Activated naive CD4-positive, alpha-beta T cell treated with anti-CD3 and anti-CD28 coated beads, Interleukin-2, amount 50 U/mL, for 24 hours (primary cell): ENCODE results near the gene L1CAM.
A peak's percentile ranks its signal among the peaks of the same experiment; 100 is the strongest.

Experiments used
- H3K27ac Mint-ChIP-seq: one replicate; pipeline ENCODE4 v1.8.0; 2021; ENCODE audit warnings: mild to moderate bottlenecking, mixed read lengths
- H3K27me3 Mint-ChIP-seq: one replicate; pipeline ENCODE4 v1.8.0; 2021; ENCODE audit warnings: mixed read lengths
- H3K36me3 Mint-ChIP-seq: one replicate; pipeline ENCODE4 v1.8.0; 2021; ENCODE audit warnings: mixed read lengths
- H3K4me1 Mint-ChIP-seq: one replicate; pipeline ENCODE4 v1.8.0; 2021; ENCODE audit warnings: mixed read lengths
- H3K4me3 Mint-ChIP-seq: one replicate; pipeline ENCODE4 v1.8.0; 2021; ENCODE audit warnings: mild to moderate bottlenecking, mixed read lengths
- H3K9me3 Mint-ChIP-seq: one replicate; pipeline ENCODE4 v1.8.0; 2021; ENCODE audit warnings: mixed read lengths

Gene L1CAM

GRCh38 chrX:153911798-153912197 is 25.8 kb upstream of the L1CAM start:
- Mint-ChIP-seq H3K27me3 (no peaks in the 10 kb centered on the region), H3K4me1 (peaks cover 7% of the 10 kb centered on the region), H3K4me3 (peak overlapping the region; percentile 9), H3K27ac (peak overlapping the region; percentile 91), H3K9me3 (no peaks in the 10 kb centered on the region), H3K36me3 (no peaks in the 10 kb centered on the region)

GRCh38 chrX:153910446-153910845 is 24.5 kb upstream of the L1CAM start:
- Mint-ChIP-seq H3K9me3 (no peaks in the 10 kb centered on the region), H3K36me3 (no peaks in the 10 kb centered on the region), H3K4me3 (no peak overlapping the region), H3K27me3 (no peaks in the 10 kb centered on the region), H3K4me1 (peaks cover 7% of the 10 kb centered on the region), H3K27ac (no peak overlapping the region)

- Mint-ChIP-seq H3K36me3 (no peaks in the 10 kb centered on the region), H3K9me3 (no peaks in the 10 kb centered on the region), H3K4me3 (no peak overlapping the region), H3K27ac (no peak overlapping the region), H3K27me3 (no peaks in the 10 kb centered on the region), H3K4me1 (peaks cover 7% of the 10 kb centered on the region)
Measured at GRCh38 chrX:153909980-153910360, 24.0 kb upstream of the L1CAM start.

- Mint-ChIP-seq H3K27ac (no peak overlapping the region), H3K36me3 (no peaks in the 10 kb centered on the region), H3K4me1 (peaks cover 11% of the 10 kb centered on the region), H3K27me3 (no peaks in the 10 kb centered on the region), H3K4me3 (no peak overlapping the region), H3K9me3 (no peaks in the 10 kb centered on the region)
Measured at GRCh38 chrX:153909024-153909979, 23.3 kb upstream of the L1CAM start.

- Mint-ChIP-seq H3K9me3 (no peaks in the 10 kb centered on the region), H3K4me1 (peaks cover 18% of the 10 kb centered on the region), H3K4me3 (no peak overlapping the region), H3K27ac (no peak overlapping the region), H3K27me3 (no peaks in the 10 kb centered on the region), H3K36me3 (no peaks in the 10 kb centered on the region)
Measured at GRCh38 chrX:153908219-153908860, 22.4 kb upstream of the L1CAM start.

- Mint-ChIP-seq H3K4me1 (peaks cover 24% of the 10 kb centered on the region), H3K4me3 (no peak overlapping the region), H3K27ac (no peak overlapping the region), H3K9me3 (no peaks in the 10 kb centered on the region), H3K36me3 (no peaks in the 10 kb centered on the region), H3K27me3 (no peaks in the 10 kb centered on the region)
Measured at GRCh38 chrX:153907456-153907855, 21.5 kb upstream of the L1CAM start.

- Mint-ChIP-seq H3K27me3 (no peaks in the 10 kb centered on the region), H3K36me3 (no peaks in the 10 kb centered on the region), H3K9me3 (no peaks in the 10 kb centered on the region), H3K4me1 (peaks cover 25% of the 10 kb centered on the region), H3K27ac (peak overlapping the region; percentile 35), H3K4me3 (no peak overlapping the region)
Measured at GRCh38 chrX:153906126-153906917, 20.3 kb upstream of the L1CAM start.

GRCh38 chrX:153905481-153906095 is 19.6 kb upstream of the L1CAM start:
- Mint-ChIP-seq H3K4me3 (no peak overlapping the region), H3K27me3 (no peaks in the 10 kb centered on the region), H3K9me3 (no peaks in the 10 kb centered on the region), H3K36me3 (no peaks in the 10 kb centered on the region), H3K4me1 (peaks cover 33% of the 10 kb centered on the region), H3K27ac (no peak overlapping the region)

- Mint-ChIP-seq H3K27me3 (no peaks in the 10 kb centered on the region), H3K9me3 (no peaks in the 10 kb centered on the region), H3K27ac (peak within 1 kb of the TSS; percentile 21), H3K36me3 (no peaks in the 10 kb centered on the region), H3K4me3 (peak within 1 kb of the TSS; percentile 39), H3K4me1 (peaks cover 34% of the 10 kb centered on the region)
Measured at GRCh38 chrX:153903991-153904957, 18.3 kb upstream of the L1CAM start, which contains the start of gene AVPR2. AVPR2 (plus strand) TSS chrX:153904673; CDS start chrX:153905146, 473 bp downstream.

- no peaks in the 10 kb centered on the region for H3K27me3 Mint-ChIP-seq
- peak overlapping the region; percentile 39 for H3K4me3 Mint-ChIP-seq
- H3K9me3 Mint-ChIP-seq: no peaks in the 10 kb centered on the region
- peaks cover 34% of the 10 kb centered on the region for H3K4me1 Mint-ChIP-seq
- H3K27ac Mint-ChIP-seq: peak overlapping the region; percentile 21
- H3K36me3 Mint-ChIP-seq: no peaks in the 10 kb centered on the region
Measured at GRCh38 chrX:153903238-153903980, 17.4 kb upstream of the L1CAM start.

- H3K27me3 Mint-ChIP-seq: no peaks in the 10 kb centered on the region
- no peak overlapping the region for H3K4me3 Mint-ChIP-seq
- H3K36me3 Mint-ChIP-seq: no peaks in the 10 kb centered on the region
- peak overlapping the region; percentile 35 for H3K27ac Mint-ChIP-seq
- H3K9me3 Mint-ChIP-seq: no peaks in the 10 kb centered on the region
- H3K4me1 Mint-ChIP-seq: peaks cover 34% of the 10 kb centered on the region
Measured at GRCh38 chrX:153902385-153902784, 16.4 kb upstream of the L1CAM start.

GRCh38 chrX:153901753-153902140 is 15.8 kb upstream of the L1CAM start:
- peak overlapping the region; percentile 48 for H3K4me3 Mint-ChIP-seq
- no peaks in the 10 kb centered on the region for H3K36me3 Mint-ChIP-seq
- no peaks in the 10 kb centered on the region for H3K27me3 Mint-ChIP-seq
- no peaks in the 10 kb centered on the region for H3K9me3 Mint-ChIP-seq
- peak overlapping the region; percentile 68 for H3K27ac Mint-ChIP-seq
- peaks cover 34% of the 10 kb centered on the region for H3K4me1 Mint-ChIP-seq

- no peaks in the 10 kb centered on the region for H3K27me3 Mint-ChIP-seq
- peak overlapping the region; percentile 38 for H3K27ac Mint-ChIP-seq
- H3K4me1 Mint-ChIP-seq: peaks cover 34% of the 10 kb centered on the region
- H3K36me3 Mint-ChIP-seq: no peaks in the 10 kb centered on the region
- no peaks in the 10 kb centered on the region for H3K9me3 Mint-ChIP-seq
- H3K4me3 Mint-ChIP-seq: peak overlapping the region; percentile 71
Measured at GRCh38 chrX:153900831-153901752, 15.1 kb upstream of the L1CAM start.
